IgD-negative memory B cell (primary cell): ENCODE measurements around the gene VPS25. TPM values are rescaled to one million over a fixed set of nuclear protein-coding genes. Genes with fewer than 3 reads are reported as not detected.

Source experiments
- H3K27ac Mint-ChIP-seq, 3 donors: one replicate each; pipeline ENCODE4 v1.8.0; 2020 to 2022; ENCODE audit warnings: mild to moderate bottlenecking in 3 of 3, mixed read lengths in 3 of 3, moderate library complexity in 1 of 3
- H3K27me3 Mint-ChIP-seq: one replicate; pipeline ENCODE4 v1.8.0; 2021; ENCODE audit warnings: mixed read lengths
- H3K36me3 Mint-ChIP-seq: one replicate; pipeline ENCODE4 v1.8.0; 2020; ENCODE audit warnings: mild to moderate bottlenecking, mixed read lengths
- H3K4me1 Mint-ChIP-seq, 3 donors: one replicate each; pipeline ENCODE4 v1.8.0; 2020 to 2022; ENCODE audit warnings: mixed read lengths in 3 of 3, mild to moderate bottlenecking in 1 of 3
- H3K4me3 Mint-ChIP-seq, 4 donors: one replicate each; pipeline ENCODE4 v1.8.0; 2020 to 2022; ENCODE audit warnings: mild to moderate bottlenecking in 4 of 4, mixed read lengths in 4 of 4, moderate library complexity in 3 of 4
- H3K9me3 Mint-ChIP-seq, 3 donors: one replicate each; pipeline ENCODE4 v1.8.0; 2020 to 2021; ENCODE audit warnings: mixed read lengths in 3 of 3, mild to moderate bottlenecking in 1 of 3
- polyA plus RNA-seq: library from polyadenylated mRNA; unstranded; fragments of 300-500 nt; fragmentation: Illumina TruSeq; gene quantifications from one replicate; pipeline ENCODE4 v1.2.3, GENCODE V29; 2021

The VPS25 gene
- polyA plus RNA-seq, 1 donor from 2014 or later = 45.6 TPM

- peaks cover 5 to 13% (median 12%) of the 10 kb centered on the region in 3 donors for H3K4me1 Mint-ChIP-seq
- peaks cover 7% of the 10 kb centered on the region for H3K36me3 Mint-ChIP-seq
- H3K27me3 Mint-ChIP-seq = peaks cover 47% of the 10 kb centered on the region
- peak overlapping the region in 1 of 4 donors; percentile 23 for H3K4me3 Mint-ChIP-seq
- H3K9me3 Mint-ChIP-seq = no peaks in the 10 kb centered on the region
- no peak overlapping the region for H3K27ac Mint-ChIP-seq
Observed at GRCh38 chr17:42780851-42781638, 7.8 kb downstream of the VPS25 start.

DNA sequence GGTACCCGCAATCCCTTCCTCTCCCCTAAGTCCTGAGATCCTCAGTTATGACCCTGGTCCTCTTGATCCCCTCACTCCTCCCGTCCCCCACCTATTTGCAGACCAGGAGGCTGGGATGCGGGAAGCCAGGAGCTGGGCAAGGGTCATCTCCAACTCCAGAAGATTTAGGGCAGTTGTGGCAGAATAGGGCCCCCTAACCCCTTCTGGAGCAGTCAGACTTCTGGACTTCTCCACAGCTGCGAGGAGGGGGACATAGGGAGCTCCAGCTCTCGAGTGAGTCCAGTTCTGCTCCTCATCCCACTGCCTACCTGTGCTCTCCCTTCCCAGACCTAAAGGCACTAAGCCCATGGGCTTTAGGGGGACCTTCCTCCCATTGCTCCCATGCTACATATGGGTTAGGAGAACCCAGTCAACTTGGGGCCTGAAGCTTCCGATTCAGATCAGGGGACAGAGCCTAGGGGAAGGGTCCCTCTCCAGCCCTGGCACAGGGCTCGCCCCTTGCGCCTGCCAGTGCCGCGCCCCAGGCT is 8.5 kb downstream of the VPS25 start:
- peaks cover 5 to 13% (median 12%) of the 10 kb centered on the region in 3 donors for H3K4me1 Mint-ChIP-seq
- H3K27me3 Mint-ChIP-seq = peaks cover 54% of the 10 kb centered on the region
- no peak overlapping the region for H3K4me3 Mint-ChIP-seq
- H3K27ac Mint-ChIP-seq = no peak overlapping the region
- peaks cover 7% of the 10 kb centered on the region for H3K36me3 Mint-ChIP-seq
- H3K9me3 Mint-ChIP-seq = no peaks in the 10 kb centered on the region

DNA sequence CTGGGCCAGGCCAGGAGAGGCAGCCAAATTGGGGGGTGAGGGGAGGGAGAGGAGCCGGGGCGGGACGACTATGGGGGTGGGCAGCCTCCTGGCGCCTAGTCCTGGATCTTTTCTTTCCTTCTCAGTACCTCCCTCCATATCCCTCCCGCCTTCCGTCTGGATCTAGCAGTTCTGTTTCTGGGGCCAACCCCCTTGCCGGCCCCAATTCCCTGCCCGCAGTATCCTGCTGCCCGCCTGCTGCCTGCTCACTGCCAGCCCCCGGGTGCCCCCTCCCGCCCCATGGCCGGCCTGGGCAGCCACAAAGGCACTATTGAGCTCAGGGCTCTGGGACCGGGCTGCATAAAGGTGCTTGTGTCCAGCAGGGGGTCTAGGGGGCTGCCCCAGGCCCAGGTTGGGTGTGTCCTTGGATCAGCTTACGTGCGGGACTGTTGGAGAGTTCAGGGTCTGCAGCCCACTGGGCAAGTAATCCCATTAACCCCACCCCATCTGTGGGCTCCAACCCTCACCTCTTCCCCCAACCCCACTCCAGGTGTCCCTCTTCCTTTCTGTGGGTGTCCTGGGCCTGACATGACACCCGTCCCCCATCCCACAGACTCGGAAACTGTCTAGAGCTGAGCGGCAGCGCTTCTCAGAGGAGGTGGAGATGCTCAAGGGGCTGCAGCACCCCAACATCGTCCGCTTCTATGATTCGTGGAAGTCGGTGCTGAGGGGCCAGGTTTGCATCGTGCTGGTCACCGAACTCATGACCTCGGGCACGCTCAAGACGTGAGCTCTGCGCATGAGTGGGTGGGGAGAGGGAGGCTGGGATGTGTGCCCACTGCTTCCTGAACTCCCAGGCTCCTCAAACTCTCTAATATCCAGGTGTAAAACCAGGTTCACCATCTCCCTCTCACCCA is 9.2 kb downstream of the VPS25 start:
- H3K27me3 Mint-ChIP-seq = peaks cover 59% of the 10 kb centered on the region

GRCh38 chr17:42783062-42783790 is 10.0 kb downstream of the VPS25 start:
- H3K4me1 Mint-ChIP-seq = peaks cover 5 to 13% (median 12%) of the 10 kb centered on the region in 3 donors
- H3K27me3 Mint-ChIP-seq = peaks cover 61% of the 10 kb centered on the region
- H3K9me3 Mint-ChIP-seq = no peaks in the 10 kb centered on the region
- peak overlapping the region in 1 of 4 donors; percentile 15 for H3K4me3 Mint-ChIP-seq
- H3K36me3 Mint-ChIP-seq = peaks cover 7% of the 10 kb centered on the region
- H3K27ac Mint-ChIP-seq = peak overlapping the region in 1 of 3 donors; percentile 34

More for the DNA sequence above, 9.2 kb downstream of the VPS25 start:
- H3K36me3 Mint-ChIP-seq = peaks cover 7% of the 10 kb centered on the region
- no peak overlapping the region for H3K4me3 Mint-ChIP-seq
- H3K4me1 Mint-ChIP-seq = peaks cover 5 to 13% (median 12%) of the 10 kb centered on the region in 3 donors
- H3K9me3 Mint-ChIP-seq = no peaks in the 10 kb centered on the region
- H3K27ac Mint-ChIP-seq = no peak overlapping the region

GRCh38 chr17:42783791-42784138 is 10.5 kb downstream of the VPS25 start:
- Mint-ChIP-seq H3K27me3 (peaks cover 61% of the 10 kb centered on the region), H3K4me3 (no peak overlapping the region), H3K36me3 (peaks cover 7% of the 10 kb centered on the region), H3K4me1 (peaks cover 5 to 13% (median 12%) of the 10 kb centered on the region in 3 donors), H3K27ac (no peak overlapping the region), H3K9me3 (no peaks in the 10 kb centered on the region)

GRCh38 chr17:42784409-42784808 is 11.2 kb downstream of the VPS25 start:
- H3K4me3 Mint-ChIP-seq = peak overlapping the region in 1 of 4 donors; percentile 49
- no peaks in the 10 kb centered on the region for H3K9me3 Mint-ChIP-seq

GRCh38 chr17:42784811-42785592 is 11.8 kb downstream of the VPS25 start:
- no peaks in the 10 kb centered on the region for H3K36me3 Mint-ChIP-seq
- H3K9me3 Mint-ChIP-seq = no peaks in the 10 kb centered on the region
- peaks cover 56% of the 10 kb centered on the region for H3K27me3 Mint-ChIP-seq
- peaks cover 5 to 13% (median 12%) of the 10 kb centered on the region in 3 donors for H3K4me1 Mint-ChIP-seq
- H3K4me3 Mint-ChIP-seq = peak overlapping the region in 1 of 4 donors; percentile 49
- peak overlapping the region in 1 of 3 donors; percentile 63 for H3K27ac Mint-ChIP-seq

More at GRCh38 chr17:42784409-42784808, 11.2 kb downstream of the VPS25 start:
- H3K36me3 Mint-ChIP-seq = peaks cover 3% of the 10 kb centered on the region
- H3K4me1 Mint-ChIP-seq = peaks cover 5 to 13% (median 12%) of the 10 kb centered on the region in 3 donors
- peaks cover 61% of the 10 kb centered on the region for H3K27me3 Mint-ChIP-seq
- H3K27ac Mint-ChIP-seq = no peak overlapping the region

DNA sequence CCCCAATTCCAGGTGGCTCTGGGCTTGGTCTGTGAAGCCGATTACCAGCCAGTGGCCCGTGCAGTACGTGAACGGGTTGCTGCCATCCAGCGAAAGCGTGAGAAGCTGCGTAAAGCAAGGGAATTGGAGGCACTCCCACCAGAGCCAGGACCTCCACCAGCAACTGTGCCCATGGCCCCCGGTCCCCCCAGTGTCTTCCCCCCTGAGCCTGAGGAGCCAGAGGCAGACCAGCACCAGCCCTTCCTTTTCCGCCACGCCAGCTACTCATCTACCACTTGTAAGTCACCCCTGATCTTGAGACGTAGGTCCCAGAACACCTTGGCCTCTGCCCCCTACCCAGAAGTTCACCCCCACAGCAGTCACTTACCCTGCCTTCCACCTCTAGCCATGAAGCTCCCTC is 14.0 kb downstream of the VPS25 start:
- no peak overlapping the region for H3K4me3 Mint-ChIP-seq
- H3K27ac Mint-ChIP-seq = no peak overlapping the region
- H3K36me3 Mint-ChIP-seq = no peaks in the 10 kb centered on the region
- H3K27me3 Mint-ChIP-seq = peaks cover 45% of the 10 kb centered on the region
- H3K9me3 Mint-ChIP-seq = no peaks in the 10 kb centered on the region
- H3K4me1 Mint-ChIP-seq = peaks cover 5 to 12% (median 9%) of the 10 kb centered on the region in 3 donors

- Mint-ChIP-seq H3K9me3 (no peaks in the 10 kb centered on the region), H3K27me3 (peaks cover 5% of the 10 kb centered on the region), H3K27ac (no peak overlapping the region), H3K4me1 (peaks cover 0 to 4% (median 1%) of the 10 kb centered on the region in 3 donors), H3K36me3 (peaks cover 2% of the 10 kb centered on the region), H3K4me3 (no peak overlapping the region)
Observed at GRCh38 chr17:42791948-42792347, 18.7 kb downstream of the VPS25 start.

DNA sequence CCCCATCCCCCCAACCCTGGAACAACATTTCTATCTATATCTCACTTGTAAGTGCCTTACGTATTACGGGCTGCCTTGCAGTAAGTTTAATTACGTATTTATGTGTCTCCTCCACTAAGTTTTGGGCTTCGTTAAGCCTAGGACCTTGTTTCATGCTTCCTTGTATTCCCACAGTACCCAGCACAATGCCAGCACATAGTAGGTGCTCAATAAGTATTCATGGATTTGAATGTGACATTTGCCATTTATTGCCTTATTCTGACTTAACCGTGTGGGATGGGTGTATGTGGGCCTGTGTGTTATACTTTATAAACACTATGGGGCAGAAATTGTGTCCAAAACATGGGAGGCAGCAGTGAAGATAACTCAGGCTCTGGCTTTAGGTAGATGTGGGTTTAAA is 19.3 kb downstream of the VPS25 start:
- Mint-ChIP-seq H3K36me3 (peaks cover 2% of the 10 kb centered on the region), H3K4me3 (no peak overlapping the region), H3K4me1 (peaks cover 1 to 8% (median 4%) of the 10 kb centered on the region in 3 donors), H3K27ac (no peak overlapping the region), H3K27me3 (peaks cover 1% of the 10 kb centered on the region), H3K9me3 (no peaks in the 10 kb centered on the region)

GRCh38 chr17:42795061-42795460 is 21.8 kb downstream of the VPS25 start:
- Mint-ChIP-seq H3K4me3 (peak overlapping the region in 2 of 4 donors; percentile 45 to 61), H3K27me3 (no peaks in the 10 kb centered on the region), H3K4me1 (peaks cover 9 to 17% (median 13%) of the 10 kb centered on the region in 3 donors), H3K9me3 (no peaks in the 10 kb centered on the region), H3K27ac (peak overlapping the region in 2 of 3 donors; percentile 28 to 67), H3K36me3 (peaks cover 6% of the 10 kb centered on the region)

- Mint-ChIP-seq H3K27ac (peak overlapping the region in 2 of 3 donors; percentile 28 to 67), H3K4me1 (peaks cover 9 to 17% (median 13%) of the 10 kb centered on the region in 3 donors), H3K4me3 (peak overlapping the region in 2 of 4 donors; percentile 45 to 61), H3K9me3 (no peaks in the 10 kb centered on the region), H3K27me3 (no peaks in the 10 kb centered on the region), H3K36me3 (peaks cover 6% of the 10 kb centered on the region)
Observed at GRCh38 chr17:42795465-42795864, 22.2 kb downstream of the VPS25 start.

DNA sequence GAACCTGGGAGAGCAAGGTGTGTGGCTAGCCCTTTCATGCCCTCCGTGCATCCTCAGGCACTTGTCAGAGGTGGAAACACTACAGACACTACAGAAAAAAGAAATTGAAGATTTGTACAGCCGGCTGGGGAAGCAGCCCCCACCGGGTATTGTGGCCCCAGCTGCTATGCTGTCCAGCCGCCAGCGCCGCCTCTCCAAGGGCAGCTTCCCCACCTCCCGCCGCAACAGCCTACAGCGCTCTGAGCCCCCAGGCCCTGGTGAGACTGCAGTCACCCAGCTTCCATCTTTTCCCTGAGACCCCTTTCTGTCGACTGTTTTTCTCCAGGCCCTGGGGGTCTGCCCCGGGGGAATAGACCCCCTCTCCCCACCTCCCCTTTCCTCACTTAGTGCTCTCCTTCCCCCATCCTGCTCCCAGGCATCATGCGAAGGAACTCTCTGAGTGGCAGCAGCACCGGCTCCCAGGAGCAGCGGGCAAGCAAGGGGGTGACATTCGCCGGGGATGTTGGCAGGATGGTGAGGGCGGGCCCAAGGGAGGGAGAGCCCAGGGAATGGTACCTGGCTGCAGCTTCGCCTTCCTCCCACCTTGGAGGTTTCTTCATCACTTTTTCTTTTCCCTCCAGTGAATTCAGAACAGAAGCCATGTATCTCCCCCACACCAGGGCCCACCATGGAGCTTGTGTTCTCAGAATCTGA is 23.0 kb downstream of the VPS25 start:
- Mint-ChIP-seq H3K4me1 (peaks cover 9 to 17% (median 13%) of the 10 kb centered on the region in 3 donors), H3K9me3 (no peaks in the 10 kb centered on the region), H3K36me3 (peaks cover 6% of the 10 kb centered on the region), H3K27me3 (no peaks in the 10 kb centered on the region), H3K4me3 (peak overlapping the region in 3 of 4 donors; percentile 35 to 61 (median 45)), H3K27ac (peak overlapping the region in 1 of 3 donors; percentile 67)
